ENCODE data around the gene RABL2B. TPM values are rescaled to one million over a fixed set of nuclear protein-coding genes. Genes with fewer than 3 reads are reported as not detected.
"Not testable (repeated sequence)": the region's sequence is repeated elsewhere in the genome, so short reads cannot be mapped to it uniquely, and the experiment has no call there.

The RABL2B gene
- 10 to 100 TPM; 15.9 to 19.2 TPM for total RNA-seq
- long read RNA-seq, donor 1, partial matches to known transcripts = 2 of 5 reads
- long read RNA-seq, donor 1, other reads (novel, unspliced or antisense) = 2 of 5 reads
- long read RNA-seq, donor 2, partial matches to known transcripts = 8 of 25 reads
- long read RNA-seq, donor 2, other reads (novel, unspliced or antisense) = 14 of 25 reads

DNA sequence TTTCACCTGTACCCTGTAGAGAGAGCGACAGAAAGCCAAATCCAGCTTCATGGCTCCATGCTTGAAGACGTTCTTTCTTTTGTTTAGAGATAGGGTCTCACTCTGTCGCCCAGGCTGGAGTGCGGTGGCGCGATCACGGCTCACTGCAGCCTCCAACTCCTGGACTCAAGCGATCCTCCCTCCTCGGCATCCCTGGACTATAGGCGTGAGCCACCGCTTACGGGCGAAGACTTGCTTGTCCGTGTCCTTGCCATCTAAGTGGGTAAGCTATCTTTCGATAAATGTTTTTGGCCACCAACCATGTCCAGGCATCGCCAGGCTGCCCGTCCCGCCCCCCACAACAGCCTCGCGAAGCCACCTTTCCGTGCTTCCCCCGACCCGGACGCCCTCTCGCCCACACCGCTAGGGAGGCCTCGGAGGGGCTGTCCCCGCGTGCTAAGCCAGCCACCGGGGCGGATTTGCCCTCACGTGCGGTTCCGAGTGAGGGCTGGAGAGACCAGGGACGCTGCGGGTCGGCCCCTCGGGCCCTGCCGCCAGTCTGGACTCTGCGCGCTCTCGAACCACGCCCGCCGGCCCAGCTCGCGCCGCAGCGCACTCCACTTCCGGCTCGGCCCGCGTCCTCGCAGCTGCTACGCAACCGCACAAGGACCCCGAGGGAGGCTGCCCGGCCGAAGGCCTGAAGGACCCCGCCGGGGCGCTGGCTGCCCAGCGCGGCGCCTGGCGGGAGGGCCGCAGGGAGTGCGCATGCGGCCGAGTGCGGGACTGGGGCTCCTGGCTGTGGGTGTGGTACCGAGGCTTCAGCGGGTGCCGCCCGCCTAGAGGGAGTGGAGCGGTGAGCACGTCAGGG lies at the start of gene RABL2B:
Gene RABL2B (minus strand): TSS at position 604 of the 847 bp plus-strand sequence. CDS start 1,342 bp downstream, outside the sequence.
- intact Hi-C loops (cut with DNase I) = not testable (repeated sequence)
- DNase-seq (ENCODE audit: low spot score) = peak; percentile 97

DNA sequence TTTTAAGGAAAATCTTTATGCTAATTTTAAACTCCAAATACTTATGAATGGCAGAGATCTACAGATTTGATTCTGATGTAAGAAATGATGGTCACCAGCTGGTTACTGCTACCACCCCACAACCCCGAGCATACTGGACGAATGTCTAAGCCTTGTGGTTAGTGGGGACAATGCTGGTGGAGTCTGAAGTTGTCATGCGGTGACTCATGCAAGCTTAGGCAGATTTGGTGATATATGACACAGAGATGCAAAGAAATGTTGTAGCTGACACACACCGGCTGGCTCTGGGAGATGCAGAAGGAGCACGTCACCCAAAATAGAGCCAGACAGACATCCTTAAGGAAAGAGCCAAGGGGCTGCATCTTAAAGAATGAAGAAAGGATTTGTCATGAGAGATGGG lies 3.5 kb upstream of the RABL2B start:
- DNase-seq (ENCODE audit: low spot score); intact Hi-C loops (cut with DNase I): not testable (repeated sequence)

DNA sequence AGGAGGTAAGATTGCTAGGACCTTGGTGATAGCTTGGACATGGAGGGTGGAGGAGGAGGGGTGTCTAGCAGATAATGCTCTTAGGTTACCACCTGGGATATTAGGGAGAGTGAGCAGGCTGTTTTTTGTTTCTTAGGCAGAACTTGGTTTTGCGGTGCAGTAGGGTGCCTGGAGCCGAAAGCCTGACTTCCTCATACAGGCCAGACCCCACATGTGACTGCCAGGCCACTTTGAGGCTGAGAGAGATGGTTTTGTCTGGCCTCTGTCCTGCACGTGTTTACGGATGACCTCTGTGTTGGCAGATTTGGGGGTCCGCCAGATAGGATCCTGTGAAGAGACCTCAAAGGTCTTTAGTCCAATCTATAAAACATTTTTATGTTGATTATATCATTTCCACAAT lies 1.9 kb upstream of the RABL2B start:
- intact Hi-C loops (cut with DNase I) = not testable (repeated sequence)
- DNase-seq (ENCODE audit: low spot score) = peak; percentile 78

DNA sequence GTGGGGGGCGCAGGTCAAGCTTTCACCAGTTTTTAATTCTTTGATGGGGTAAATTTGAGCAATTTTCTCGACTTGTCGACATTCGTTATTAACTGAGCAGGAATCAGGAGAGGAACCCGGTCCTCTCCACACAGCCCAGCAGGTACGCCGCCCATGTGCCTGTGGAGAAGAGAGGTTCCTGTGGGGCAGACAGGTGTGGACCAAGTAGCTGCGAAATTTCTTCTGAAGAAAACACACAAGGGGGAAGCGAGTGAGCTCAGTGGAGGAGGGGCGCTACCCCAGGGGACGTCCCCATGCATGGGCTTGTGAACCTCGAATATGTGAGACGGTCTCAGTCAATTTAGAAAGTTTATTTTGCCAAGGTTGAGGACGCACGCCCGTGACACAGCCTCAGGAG lies 442 bp upstream of the RABL2B start:
- intact Hi-C loops (cut with DNase I); DNase-seq (ENCODE audit: low spot score): not testable (repeated sequence)

DNA sequence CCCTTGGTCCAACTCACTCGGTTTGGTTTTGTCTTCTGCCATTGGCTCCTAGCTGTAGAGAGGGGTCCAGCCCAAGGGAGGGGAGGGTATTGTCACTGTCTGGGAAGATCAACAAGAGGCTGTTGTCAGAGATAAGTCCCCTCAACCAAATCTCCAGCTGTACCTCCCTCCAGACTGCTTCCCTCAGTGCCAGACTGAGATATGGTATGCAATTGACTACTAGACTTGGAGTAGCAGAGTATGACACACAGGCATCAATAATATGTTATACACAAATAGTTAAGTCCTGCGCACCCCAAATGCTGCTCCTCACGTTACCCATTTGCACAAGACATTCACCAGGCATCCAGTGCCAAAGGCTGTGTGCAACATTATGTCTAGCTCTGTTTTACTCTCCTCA lies 1.2 kb downstream of the RABL2B start:
- intact Hi-C loops (cut with DNase I); DNase-seq (ENCODE audit: low spot score): not testable (repeated sequence)

DNA sequence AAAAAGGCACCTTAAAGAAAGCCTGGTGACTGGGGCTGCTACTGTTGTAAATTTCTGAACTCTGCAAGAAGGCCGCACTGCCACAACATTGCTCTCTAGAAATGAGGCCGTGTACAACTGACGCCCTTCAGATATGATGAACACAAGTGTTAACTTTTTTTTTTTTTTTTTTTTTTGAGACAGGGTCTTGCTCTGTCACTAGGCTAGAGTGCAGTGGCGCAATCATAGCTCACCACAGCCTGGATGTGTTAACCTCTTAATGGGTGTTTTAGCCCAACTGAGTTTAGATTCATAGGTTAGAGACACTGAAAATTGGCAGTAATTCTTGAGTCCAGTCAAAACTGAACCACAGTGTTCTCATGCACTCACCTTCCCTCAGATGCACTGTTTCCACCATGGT lies 3.2 kb downstream of the RABL2B start:
- DNase-seq (ENCODE audit: low spot score); intact Hi-C loops (cut with DNase I): not testable (repeated sequence)

DNA sequence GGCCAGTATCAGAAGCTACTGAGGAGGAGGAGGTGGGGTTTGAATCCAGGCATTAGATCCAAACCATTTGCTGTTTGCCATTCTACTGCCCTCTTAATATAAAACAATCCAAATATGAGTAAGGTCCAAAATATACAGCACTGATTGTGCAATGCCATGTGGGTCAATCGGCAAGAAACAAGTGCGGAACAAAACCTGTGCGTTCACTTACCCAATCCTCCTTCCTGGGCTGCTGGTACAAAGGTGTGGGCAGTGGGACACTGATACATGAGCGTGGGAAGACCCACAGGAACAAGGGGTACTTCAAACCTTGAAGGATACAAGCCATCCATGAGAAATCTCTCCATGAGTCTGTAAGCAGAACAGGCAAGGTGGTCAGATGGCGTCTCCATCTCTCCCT lies 5.8 kb downstream of the RABL2B start:
- not testable (repeated sequence) for DNase-seq (ENCODE audit: low spot score)

DNA sequence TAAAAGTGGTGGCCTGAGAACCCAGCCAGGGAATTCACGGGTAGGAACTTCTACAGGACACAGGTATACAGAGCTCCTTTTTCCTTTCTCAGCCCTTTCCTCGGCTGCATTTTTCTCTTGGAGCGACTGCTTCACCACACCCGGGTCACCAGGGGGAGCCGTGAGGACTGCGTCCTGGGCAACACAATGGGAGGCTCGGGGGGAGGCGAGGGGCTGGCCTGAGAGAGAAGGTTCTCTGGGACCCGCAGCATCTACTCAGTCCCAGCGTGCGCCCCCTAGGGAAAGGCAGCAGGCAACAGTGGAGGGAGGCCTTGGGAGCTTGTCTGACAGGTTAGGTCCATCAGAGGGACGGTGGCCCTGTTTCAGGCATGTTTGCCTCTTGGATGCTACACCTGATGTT lies 8.3 kb downstream of the RABL2B start:
- intact Hi-C loops (cut with DNase I); DNase-seq (ENCODE audit: low spot score): not testable (repeated sequence)

More for the DNA sequence above, 5.8 kb downstream of the RABL2B start:
- intact Hi-C loops (cut with DNase I) = not testable (repeated sequence)

DNA sequence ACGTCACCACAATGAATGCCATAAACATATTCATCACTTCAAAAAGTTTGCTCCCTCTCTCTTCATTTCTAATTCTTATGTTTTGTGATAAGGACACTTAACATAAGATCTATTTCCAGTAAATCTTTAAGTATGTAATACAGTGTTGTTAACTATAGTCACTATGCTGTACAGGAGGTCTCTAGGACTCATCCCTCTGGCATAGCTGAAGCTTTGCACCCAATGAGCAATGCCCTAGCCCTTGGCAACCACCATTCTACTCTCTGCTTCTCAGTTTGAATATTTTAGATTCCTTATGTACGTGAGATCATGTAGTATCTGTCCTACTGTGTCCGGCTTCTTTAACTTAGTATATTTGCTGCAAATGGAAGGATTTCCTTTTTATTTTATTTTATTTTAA lies 19.1 kb downstream of the RABL2B start:
- DNase-seq (ENCODE audit: low spot score); intact Hi-C loops (cut with DNase I): not testable (repeated sequence)

DNA sequence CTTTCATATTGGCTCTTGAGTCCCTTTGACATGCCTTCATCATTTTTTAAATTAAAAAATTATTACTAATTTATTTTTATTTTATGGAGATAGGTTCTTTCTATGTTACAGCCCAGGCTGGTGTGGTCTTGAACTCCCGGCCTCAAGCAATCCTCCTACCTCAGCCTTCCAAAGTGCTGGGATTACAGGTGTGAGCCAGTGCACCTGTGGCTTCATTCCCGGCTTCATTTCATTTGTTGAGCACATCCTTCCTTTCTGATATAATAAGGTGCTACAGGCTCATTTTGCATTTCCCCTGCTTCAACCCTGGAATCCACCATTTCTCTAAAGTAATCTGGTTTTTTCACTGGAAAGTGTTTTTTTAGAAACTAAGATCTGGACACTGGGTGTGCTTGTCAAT lies 21.6 kb downstream of the RABL2B start:
- DNase-seq (ENCODE audit: low spot score); intact Hi-C loops (cut with DNase I): not testable (repeated sequence)

DNA sequence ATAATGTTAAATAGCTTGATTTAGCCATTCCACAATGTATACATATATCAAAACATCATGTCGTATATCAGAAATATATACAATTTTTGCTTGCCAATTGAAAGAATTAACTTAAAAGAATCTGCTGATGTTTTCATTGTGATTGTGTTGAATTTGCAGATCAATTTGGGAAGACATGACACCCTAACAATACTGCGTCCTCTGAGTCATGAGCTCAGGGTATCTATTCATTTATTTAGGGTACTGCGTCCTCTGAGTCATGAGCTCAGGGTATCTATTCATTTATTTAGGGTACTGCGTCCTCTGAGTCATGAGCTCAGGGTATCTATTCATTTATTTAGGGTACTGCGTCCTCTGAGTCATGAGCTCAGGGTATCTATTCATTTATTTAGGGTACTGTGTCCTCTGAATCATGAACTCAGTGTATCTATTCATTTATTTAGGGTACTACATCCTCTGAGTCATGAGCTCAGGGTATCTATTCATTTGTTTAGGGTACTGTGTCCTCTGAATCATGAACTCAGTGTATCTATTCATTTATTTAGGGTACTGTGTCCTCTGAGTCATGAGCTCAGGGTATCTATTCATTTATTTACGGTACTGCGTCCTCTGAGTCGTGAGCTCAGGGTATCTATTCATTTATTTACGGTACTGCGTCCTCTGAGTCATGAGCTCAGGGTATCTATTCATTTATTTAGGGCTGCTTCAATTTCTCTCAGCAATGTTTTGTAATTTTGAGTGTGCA lies 23.7 kb downstream of the RABL2B start:
- DNase-seq (ENCODE audit: low spot score); intact Hi-C loops (cut with DNase I): not testable (repeated sequence)

DNA sequence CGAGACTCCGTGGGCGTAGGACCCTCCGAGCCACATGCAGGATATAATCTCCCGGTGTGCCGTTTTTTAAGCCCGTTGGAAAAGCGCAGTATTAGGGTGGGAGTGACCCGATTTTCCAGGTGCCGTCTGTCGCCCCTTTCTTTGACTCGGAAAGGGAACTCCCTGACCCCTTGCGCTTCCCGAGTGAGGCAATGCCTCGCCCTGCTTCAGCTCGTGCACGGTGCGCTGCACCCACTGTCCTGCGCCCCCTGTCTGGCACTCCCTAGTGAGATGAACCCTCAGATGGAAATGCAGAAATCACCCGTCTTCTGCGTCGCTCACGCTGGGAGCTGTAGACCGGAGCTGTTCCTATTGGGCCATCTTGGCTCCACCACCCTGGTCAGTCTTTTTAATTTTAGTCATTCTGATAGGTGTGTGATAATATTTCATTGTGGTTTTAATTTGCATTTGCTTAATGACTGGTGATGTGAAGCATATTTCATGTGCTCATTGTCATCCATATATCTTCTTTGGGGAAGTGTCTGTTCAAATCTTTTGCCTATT lies 26.4 kb downstream of the RABL2B start:
- DNase-seq (ENCODE audit: low spot score) = not testable (repeated sequence)

DNA sequence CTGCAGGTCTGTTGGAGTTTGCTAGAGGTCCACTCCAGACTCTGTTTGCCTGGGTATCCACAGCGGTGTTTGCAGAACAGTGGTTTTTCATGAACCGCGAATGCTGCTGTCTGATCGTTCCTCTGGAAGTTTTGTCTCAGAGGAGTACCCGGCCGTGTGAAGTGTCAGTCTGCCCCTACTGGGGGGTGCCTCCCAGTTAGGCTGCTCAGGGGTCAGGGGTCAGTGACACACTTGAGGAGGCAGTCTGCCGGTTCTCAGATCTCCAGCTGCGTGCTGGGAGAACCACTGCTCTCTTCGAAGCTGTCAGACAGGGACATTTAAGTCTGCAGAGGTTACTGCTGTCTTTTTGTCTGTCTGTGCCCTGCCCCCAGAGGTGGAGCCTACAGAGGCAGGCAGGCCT lies 27.0 kb downstream of the RABL2B start:
- DNase-seq (ENCODE audit: low spot score); intact Hi-C loops (cut with DNase I): not testable (repeated sequence)

More for the DNA sequence above, 26.4 kb downstream of the RABL2B start:
- intact Hi-C loops (cut with DNase I) = not testable (repeated sequence)

DNA sequence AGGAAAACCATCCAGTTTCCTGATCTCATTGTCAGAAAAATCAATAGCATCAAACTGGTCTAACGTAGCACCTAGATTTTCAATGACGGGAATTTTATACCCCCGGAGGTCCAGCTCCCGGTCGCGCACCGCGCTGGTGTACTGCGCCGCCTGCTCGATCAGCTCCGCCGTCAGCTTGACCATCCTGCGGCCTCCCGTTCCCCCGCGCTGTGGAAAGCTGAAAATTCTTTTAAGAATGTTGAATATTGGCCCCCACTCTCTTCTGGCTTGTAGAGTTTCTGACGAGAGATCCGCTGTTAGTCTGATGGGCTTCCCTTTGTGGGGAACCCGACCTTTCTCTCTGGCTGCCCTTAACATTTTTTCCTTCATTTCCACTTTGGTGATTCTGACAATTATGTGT lies 28.2 kb downstream of the RABL2B start:
- DNase-seq (ENCODE audit: low spot score); intact Hi-C loops (cut with DNase I): not testable (repeated sequence)

DNA sequence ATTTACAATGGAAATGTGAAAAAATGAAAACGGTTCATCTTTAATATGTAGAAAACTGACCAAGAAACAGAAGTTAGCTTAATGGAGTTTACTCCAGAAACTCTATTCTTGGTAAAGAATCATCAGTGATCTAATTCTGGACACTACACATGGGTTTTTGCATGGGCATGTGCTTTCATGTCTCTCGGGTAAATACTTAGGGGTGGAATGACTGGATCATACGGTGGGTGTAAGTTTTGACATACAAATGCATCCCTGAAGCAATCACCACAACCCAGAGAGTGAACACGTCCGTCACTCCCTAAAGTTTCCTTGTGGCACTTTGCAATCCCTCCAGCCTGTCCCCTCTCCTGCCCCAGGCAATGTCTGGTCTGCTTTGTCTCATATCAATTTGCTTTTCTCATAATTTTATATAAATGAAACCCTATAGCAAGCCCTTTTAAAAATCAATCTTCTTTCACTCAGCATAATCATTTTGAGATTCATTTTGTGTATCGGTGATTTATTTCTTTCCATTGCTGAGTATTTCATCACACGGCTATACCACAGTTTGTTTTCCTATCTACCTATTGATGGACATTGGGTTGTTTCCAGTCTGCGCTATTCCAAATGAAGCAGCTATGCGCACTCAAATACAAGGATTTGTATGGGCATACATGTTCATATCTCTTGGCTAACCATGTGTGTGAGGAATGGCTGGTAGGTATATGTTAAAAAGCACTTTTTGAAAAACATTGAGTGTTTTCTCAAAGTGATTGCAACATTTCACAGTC lies 33.9 kb downstream of the RABL2B start:
- intact Hi-C loops (cut with DNase I) = loop anchor here in 1 of 2 donors (2.0 kb wide), 1 partner anchor 41 kb away; no protein-coding TSS in a partner anchor
- peak; percentile 4 for DNase-seq (ENCODE audit: low spot score)

DNA sequence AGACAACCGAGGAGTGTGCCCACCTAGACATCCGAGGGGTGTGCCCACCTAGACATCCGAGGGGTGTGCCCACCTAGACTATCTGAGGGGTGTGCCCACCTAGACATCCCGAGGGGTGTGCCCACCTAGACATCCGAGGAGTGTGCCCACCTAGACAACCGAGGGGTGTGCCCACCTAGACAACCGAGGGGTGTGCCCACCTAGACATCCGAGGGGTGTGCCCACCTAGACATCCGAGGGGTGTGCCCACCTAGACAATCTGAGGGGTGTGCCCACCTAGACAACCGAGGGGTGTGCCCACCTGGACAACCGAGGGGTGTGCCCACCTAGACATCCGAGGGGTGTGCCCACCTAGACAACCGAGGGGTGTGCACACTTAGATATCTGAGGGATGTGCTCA lies 34.8 kb downstream of the RABL2B start:
- intact Hi-C loops (cut with DNase I) = loop anchor here in 1 of 2 donors (2.0 kb wide), 1 partner anchor 40 kb away; no protein-coding TSS in a partner anchor
- DNase-seq (ENCODE audit: low spot score) = not testable (repeated sequence)

DNA sequence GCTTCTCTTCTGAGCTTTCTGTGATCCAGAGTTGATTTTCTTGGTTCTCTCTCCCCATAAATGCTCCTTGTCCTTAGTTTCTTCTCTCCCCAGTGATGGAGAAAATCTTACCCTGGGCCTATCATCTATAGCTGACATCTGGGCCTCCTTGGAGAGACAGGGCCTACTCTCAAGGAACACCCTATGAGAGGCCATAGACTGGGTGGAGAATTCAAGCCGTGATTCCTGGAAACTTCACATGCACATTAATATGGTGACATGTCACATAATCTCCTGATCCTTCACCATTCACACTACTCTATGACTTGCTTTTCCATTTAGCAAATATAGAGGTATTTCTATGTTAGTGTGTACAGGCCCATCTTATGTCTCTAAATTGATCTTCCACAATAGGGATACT lies 35.9 kb downstream of the RABL2B start:
- intact Hi-C loops (cut with DNase I); DNase-seq (ENCODE audit: low spot score): not testable (repeated sequence)

DNA sequence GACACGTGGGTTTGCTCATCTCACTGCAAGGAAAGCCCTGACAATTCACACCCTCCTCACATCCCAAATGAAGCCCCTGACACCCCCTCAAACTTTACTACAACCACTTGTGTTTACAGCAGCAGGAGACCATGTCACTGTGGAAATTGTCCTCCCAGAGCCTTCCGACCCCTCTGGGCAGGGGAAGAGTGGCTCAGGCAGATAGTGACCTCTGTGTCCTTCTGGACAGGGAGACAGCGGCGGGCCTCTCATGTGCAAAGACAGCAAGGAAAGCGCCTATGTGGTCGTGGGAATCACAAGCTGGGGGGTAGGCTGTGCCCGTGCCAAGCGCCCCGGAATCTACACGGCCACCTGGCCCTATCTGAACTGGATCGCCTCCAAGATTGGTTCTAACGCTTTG lies 39.0 kb downstream of the RABL2B start:
- DNase-seq (ENCODE audit: low spot score); intact Hi-C loops (cut with DNase I): not testable (repeated sequence)

DNA sequence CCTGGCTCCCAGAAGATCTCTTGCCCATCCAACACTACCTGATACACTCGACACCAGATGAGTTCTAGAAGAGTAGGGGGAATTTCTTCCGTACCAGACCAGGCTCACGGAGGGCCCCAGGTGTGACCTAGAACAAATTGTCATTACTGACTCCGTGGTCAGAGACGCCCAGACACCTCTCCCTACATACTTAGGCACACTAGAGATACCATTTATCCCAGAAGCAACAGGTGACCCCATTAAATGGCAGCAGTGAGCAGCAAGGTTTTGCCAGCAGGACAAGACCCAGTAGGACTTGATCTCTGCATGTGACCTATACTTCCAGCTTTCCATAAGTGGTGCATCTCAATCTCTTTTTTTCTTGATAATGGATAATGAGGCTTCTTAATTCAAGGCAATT lies 42.7 kb downstream of the RABL2B start:
- DNase-seq (ENCODE audit: low spot score); intact Hi-C loops (cut with DNase I): not testable (repeated sequence)

Data from posterior vena cava (tissue), 2 donors.